ENCODE results near the gene SPDYE6. TPM values are rescaled to one million over a fixed set of nuclear protein-coding genes. Genes with fewer than 3 reads are reported as not detected.
A peak's percentile ranks its signal among the peaks of the same experiment; 100 is the strongest.

SPDYE6 gene
- total and polyA plus RNA-seq, 10 of the 15 experiments (the other 5 are each of a cell fraction or from before 2014, with no cell fraction given) = 0.05 to 2.3 (median 1.00) TPM; not detected in 6

- no peak for TF ChIP-seq PRDM15 (CRISPR knock-in tag; IDR thresholded peaks at IDR 0.05)
- 0 out of 2 replicates have a peak, but pooled peaks have one; percentile 65 for TF ChIP-seq TBL1XR1 (IDR thresholded peaks at IDR 0.05; ENCODE audit: low read depth, low read length)
- no peak for TF ChIP-seq SREBF2 (IDR thresholded peaks at IDR 0.05; ENCODE audit: low read length)
- no peak for TF ChIP-seq RAD51 (IDR thresholded peaks at IDR 0.05)
- TF ChIP-seq NKRF (conservative IDR thresholded peaks at IDR 0.05) = peak; percentile 81
- TF ChIP-seq SREBF1 (IDR thresholded peaks at IDR 0.05; ENCODE audit: low read length) = no peak
- TF ChIP-seq NR2C2 (IDR thresholded peaks at IDR 0.05; ENCODE audit: borderline replicate concordance, control insufficient read depth, insufficient read length, low read depth) = no peak
- no peak for TF ChIP-seq PAX8 (IDR thresholded peaks at IDR 0.05)
- TF ChIP-seq TCF3 (IDR thresholded peaks at IDR 0.05; ENCODE audit: borderline replicate concordance, insufficient read depth, low read depth, low read length) = no peak; the same call in 1 of the 2 replicates
- no peak for TF ChIP-seq SMARCA5 (IDR thresholded peaks at IDR 0.05)
- 0 out of 2 replicates have a peak, but pooled peaks have one; percentile 17 for TF ChIP-seq REST (IDR thresholded peaks at IDR 0.05; ENCODE audit: low read depth, low read length)
- TF ChIP-seq, protein P1, sequence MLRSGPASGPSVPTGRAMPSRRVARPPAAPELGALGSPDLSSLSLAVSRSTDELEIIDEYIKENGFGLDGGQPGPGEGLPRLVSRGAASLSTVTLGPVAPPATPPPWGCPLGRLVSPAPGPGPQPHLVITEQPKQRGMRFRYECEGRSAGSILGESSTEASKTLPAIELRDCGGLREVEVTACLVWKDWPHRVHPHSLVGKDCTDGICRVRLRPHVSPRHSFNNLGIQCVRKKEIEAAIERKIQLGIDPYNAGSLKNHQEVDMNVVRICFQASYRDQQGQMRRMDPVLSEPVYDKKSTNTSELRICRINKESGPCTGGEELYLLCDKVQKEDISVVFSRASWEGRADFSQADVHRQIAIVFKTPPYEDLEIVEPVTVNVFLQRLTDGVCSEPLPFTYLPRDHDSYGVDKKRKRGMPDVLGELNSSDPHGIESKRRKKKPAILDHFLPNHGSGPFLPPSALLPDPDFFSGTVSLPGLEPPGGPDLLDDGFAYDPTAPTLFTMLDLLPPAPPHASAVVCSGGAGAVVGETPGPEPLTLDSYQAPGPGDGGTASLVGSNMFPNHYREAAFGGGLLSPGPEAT (IDR thresholded peaks at IDR 0.05; ENCODE audit: low read depth) = peak; percentile 58
- peak; percentile 83 for TF ChIP-seq POLR2AphosphoS5 (IDR thresholded peaks at IDR 0.05; ENCODE audit: low read length)
- no peak; the same call in 1 of the 2 replicates for TF ChIP-seq ZNF207 (IDR thresholded peaks at IDR 0.05; ENCODE audit: borderline replicate concordance)
- TF ChIP-seq HDGF (IDR thresholded peaks at IDR 0.05) = 0 out of 2 replicates have a peak, but pooled peaks have one; percentile 47
- no peak for TF ChIP-seq NFIC (IDR thresholded peaks at IDR 0.05; ENCODE audit: low read depth, low read length)
- TF ChIP-seq BCL11A (IDR thresholded peaks at IDR 0.05; ENCODE audit: low read depth, low read length) = no peak; the same call in 1 of the 2 replicates
- 0 out of 2 replicates have a peak, but pooled peaks have one; percentile 14 for TF ChIP-seq NFYB (IDR thresholded peaks at IDR 0.05; ENCODE audit: insufficient read depth, low read depth, low read length)
Measured at GRCh38 chr7:102395873-102396709, 39.8 kb upstream of the SPDYE6 start, which contains the start of gene PRKRIP1 (continued).

All from GM12878 (cell line).